Measurements from ENCODE around the gene ARMH3.

ARMH3 gene

DNA sequence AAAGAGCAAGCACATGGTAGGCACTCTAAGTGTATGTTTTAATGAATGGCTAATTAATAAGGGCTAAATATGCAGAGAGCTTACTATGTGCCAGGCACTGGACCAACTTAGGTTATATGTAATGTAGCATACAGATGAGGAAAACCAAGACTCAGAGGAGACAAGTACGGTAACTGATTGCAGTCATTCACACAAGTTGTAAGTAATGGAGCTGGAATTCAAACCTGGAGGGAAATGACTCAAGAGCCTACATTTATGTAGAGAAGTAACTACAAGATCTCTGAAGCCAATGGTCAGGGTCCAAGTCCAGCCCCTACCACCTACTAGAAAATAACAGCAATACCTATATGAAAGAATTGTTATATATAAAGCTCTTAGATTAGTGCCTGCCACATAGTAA, 115.1 kb downstream of the ARMH3 start:
- no peak overlapping the region for H3K4me3 ChIP-seq (ENCODE audit: low read depth in 1 of 2, low read length in 1 of 2)
- peaks cover 8% of the 10 kb centered on the region for H3K36me3 ChIP-seq
- TF ChIP-seq, protein P1, sequence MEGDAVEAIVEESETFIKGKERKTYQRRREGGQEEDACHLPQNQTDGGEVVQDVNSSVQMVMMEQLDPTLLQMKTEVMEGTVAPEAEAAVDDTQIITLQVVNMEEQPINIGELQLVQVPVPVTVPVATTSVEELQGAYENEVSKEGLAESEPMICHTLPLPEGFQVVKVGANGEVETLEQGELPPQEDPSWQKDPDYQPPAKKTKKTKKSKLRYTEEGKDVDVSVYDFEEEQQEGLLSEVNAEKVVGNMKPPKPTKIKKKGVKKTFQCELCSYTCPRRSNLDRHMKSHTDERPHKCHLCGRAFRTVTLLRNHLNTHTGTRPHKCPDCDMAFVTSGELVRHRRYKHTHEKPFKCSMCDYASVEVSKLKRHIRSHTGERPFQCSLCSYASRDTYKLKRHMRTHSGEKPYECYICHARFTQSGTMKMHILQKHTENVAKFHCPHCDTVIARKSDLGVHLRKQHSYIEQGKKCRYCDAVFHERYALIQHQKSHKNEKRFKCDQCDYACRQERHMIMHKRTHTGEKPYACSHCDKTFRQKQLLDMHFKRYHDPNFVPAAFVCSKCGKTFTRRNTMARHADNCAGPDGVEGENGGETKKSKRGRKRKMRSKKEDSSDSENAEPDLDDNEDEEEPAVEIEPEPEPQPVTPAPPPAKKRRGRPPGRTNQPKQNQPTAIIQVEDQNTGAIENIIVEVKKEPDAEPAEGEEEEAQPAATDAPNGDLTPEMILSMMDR (IDR thresholded peaks at IDR 0.05) = no peak
- no peaks in the 10 kb centered on the region for H3K4me1 ChIP-seq (ENCODE audit: control insufficient read depth in 1 of 2, insufficient read depth in 1 of 2, low read depth in 1 of 2, low read length in 1 of 2)
- no peaks in the 10 kb centered on the region for H3K27me3 ChIP-seq
- H3K9me3 ChIP-seq = no peaks in the 10 kb centered on the region
- H3K27ac ChIP-seq = no peak overlapping the region

DNA sequence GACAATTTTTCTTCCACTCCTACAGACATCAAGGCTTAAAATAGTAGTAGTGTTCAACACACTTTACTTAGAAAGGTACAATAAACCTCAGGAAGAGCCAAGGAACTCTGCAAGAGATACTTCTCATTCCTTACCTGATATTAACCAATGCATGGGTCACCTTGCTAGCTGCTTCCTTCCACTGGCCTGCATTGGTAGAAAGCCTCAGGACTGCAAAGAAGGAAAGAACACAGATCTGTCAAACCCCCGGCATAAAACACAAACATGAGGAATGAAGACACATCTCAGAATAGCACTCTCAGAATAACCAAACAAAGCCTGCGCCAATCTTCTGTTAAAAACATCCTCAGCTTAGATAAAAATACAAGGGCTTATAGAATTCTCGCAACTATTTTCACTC, 116.2 kb downstream of the ARMH3 start:
- H3K9me3 ChIP-seq = no peaks in the 10 kb centered on the region
- TF ChIP-seq, protein P1 (IDR thresholded peaks at IDR 0.05) = no peak
- H3K4me1 ChIP-seq (ENCODE audit: control insufficient read depth in 1 of 2, insufficient read depth in 1 of 2, low read depth in 1 of 2, low read length in 1 of 2) = no peaks in the 10 kb centered on the region
- H3K36me3 ChIP-seq = peaks cover 8% of the 10 kb centered on the region
- H3K4me3 ChIP-seq (ENCODE audit: low read depth in 1 of 2, low read length in 1 of 2) = no peak overlapping the region
- H3K27ac ChIP-seq = no peak overlapping the region
- H3K27me3 ChIP-seq = no peaks in the 10 kb centered on the region

DNA sequence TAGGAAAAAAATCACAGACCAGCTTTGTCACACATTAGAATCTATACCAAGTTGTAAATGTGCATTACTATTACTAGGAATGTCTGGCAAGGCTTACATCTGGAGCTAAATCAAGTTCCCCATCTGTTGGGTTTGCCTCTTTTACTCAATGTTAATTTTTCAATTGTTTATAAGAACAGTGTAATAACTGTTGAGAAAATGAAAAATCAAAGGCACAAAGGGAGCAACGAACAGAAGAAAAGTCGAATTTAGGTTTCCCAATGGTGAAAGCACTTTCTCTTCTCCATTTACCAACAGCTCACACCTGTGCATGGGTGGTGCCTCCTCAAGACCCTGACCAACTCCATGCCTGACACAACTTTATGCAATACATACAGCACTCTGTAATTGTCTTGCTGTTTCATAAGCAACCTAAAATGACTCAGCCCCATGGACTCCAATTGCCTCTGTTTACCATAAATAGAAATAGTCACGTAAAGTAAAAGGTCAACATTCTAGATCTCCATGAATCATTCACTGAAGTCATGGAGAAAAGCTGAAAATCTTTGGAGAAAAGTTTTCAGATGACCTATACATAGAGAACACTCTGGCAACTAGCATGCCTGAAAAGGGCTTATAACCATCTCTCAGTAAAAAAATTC, 116.8 kb downstream of the ARMH3 start:
- no peak overlapping the region for H3K4me3 ChIP-seq (ENCODE audit: low read depth in 1 of 2, low read length in 1 of 2)
- H3K9me3 ChIP-seq = no peaks in the 10 kb centered on the region
- no peaks in the 10 kb centered on the region for H3K4me1 ChIP-seq (ENCODE audit: control insufficient read depth in 1 of 2, insufficient read depth in 1 of 2, low read depth in 1 of 2, low read length in 1 of 2)
- H3K36me3 ChIP-seq = peaks cover 8% of the 10 kb centered on the region
- no peaks in the 10 kb centered on the region for H3K27me3 ChIP-seq
- TF ChIP-seq, protein P1 (IDR thresholded peaks at IDR 0.05) = no peak
- no peak overlapping the region for H3K27ac ChIP-seq

DNA sequence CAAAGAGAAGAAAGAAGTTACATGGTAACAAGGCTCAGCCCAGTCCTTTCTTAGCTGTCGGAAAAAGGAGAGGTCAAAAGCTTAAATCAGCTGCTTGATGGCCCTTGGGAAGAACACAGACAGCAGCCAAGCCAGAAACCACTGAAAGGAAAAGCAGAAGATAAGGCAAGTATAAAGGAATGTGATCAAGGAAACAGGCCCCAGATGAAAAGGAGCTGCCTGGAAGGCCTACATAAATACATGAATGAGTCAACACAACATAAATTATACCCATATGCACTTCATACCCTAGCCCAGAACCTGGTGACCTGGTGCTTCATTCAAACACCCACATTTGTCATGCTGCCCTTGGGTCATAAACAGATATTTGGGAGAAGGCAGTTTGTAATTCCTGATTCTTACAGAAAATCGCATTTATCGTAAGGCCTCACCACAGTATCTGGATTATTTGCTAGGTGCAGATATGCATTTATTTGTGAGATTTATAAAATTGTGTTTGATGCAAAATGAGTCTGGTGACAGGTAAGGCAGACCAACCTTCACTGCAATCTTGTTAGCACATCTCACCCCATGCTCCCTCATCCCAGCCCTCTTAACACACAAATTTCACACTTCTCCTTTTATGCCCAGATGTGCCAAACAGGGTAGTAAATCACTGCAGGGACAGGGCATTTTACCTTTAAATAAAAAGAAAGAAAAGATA, 117.5 kb downstream of the ARMH3 start:
- H3K27me3 ChIP-seq = no peaks in the 10 kb centered on the region
- H3K4me3 ChIP-seq (ENCODE audit: low read depth in 1 of 2, low read length in 1 of 2) = no peak overlapping the region
- TF ChIP-seq, protein P1 (IDR thresholded peaks at IDR 0.05) = no peak
- H3K4me1 ChIP-seq (ENCODE audit: control insufficient read depth in 1 of 2, insufficient read depth in 1 of 2, low read depth in 1 of 2, low read length in 1 of 2) = no peaks in the 10 kb centered on the region
- no peaks in the 10 kb centered on the region for H3K9me3 ChIP-seq
- no peak overlapping the region for H3K27ac ChIP-seq
- peaks cover 8% of the 10 kb centered on the region for H3K36me3 ChIP-seq

DNA sequence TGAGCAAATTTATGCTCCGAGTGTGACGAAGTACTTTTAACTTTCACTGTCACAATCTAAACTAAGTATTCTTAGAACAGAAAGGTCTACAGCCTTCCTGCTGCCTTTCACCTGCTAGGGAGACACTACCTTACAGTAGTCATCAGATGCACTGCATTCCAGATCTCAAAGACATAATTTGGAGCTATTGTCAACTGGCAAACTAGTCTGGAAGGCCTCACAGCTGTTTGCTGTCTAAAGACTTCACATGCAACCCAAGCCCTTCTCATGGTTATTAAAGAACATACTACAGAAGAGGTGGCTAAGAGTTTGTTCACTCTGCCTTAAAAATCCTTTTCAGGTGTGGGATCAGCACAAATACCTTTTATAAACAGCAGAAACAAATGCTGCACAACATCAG, 120.5 kb downstream of the ARMH3 start:
- Histone ChIP-seq H3K27me3 (no peaks in the 10 kb centered on the region), H3K36me3 (peaks cover 13% of the 10 kb centered on the region), H3K27ac (no peak overlapping the region), H3K9me3 (no peaks in the 10 kb centered on the region), H3K4me1 (ENCODE audit: control insufficient read depth in 1 of 2, insufficient read depth in 1 of 2, low read depth in 1 of 2, low read length in 1 of 2) (no peaks in the 10 kb centered on the region), H3K4me3 (ENCODE audit: low read depth in 1 of 2, low read length in 1 of 2) (no peak overlapping the region)
- TF ChIP-seq, protein P1 (IDR thresholded peaks at IDR 0.05) = no peak

Measured in neutrophil (primary cell).